ENCODE results near the gene TBC1D20. TPM values are rescaled to one million over a fixed set of nuclear protein-coding genes. Genes with fewer than 3 reads are reported as not detected.

TBC1D20 gene
- total RNA-seq, 1 experiment from 2014 or later = 24.2 TPM

DNA sequence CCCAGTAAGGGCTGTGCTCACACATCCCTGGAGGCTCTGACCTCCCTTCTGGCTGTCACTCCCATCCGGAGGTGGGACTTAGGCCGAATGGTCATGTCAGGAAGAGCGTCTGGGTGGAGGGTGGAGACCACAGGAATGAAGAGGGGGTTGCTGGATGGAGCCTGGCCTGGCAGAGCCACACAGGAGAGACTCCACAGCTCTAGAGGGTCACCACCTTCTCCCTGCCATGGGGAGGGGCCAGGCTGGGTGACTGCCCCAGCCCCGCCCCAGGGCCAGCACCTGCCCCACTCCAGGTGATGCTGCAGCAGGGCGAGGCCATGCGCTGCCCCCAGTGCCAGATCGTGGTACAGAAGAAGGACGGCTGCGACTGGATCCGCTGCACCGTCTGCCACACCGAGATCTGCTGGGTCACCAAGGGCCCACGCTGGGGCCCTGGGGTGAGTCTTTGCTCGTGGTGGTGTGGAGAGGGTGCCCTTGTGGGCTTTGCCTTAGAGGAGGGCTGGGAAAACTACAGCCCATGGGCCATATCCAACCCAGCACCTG, 33.6 kb downstream of the TBC1D20 start:
- Histone ChIP-seq H3K9ac (ENCODE audit: low read length) (no peak overlapping the region), H3K27ac (ENCODE audit: low read length) (no peak overlapping the region), H4K20me1 (ENCODE audit: low read length) (no peaks in the 10 kb centered on the region), H3K79me2 (ENCODE audit: low read length) (no peaks in the 10 kb centered on the region), H3K9me3 (ENCODE audit: low read length) (no peaks in the 10 kb centered on the region), H3K27me3 (ENCODE audit: low read length) (no peaks in the 10 kb centered on the region), H3K9me2 (replicated peaks; ENCODE audit: low read length) (no peaks in the 10 kb centered on the region), H3F3A (ENCODE audit: low read length, unreplicated experiment) (peaks cover 3% of the 10 kb centered on the region), H3K4me1 (ENCODE audit: insufficient read depth, low read length) (no peaks in the 10 kb centered on the region), H2AFZ (ENCODE audit: low read length) (no peak overlapping the region), H3K4me2 (ENCODE audit: low read length) (no peak overlapping the region), H3K36me3 (ENCODE audit: low read depth, low read length) (peaks cover 14% of the 10 kb centered on the region), H3K4me3 (ENCODE audit: low read length) (no peak overlapping the region)
- ChIA-PET CTCF (no interaction called here), POLR2A (ENCODE audit: unreplicated experiment) (no interaction called here)
- ATAC-seq (no peak), DNase-seq (no peak)
- no TSS peak for BruUV-seq (replicated peaks)
- TF ChIP-seq, protein P1, sequence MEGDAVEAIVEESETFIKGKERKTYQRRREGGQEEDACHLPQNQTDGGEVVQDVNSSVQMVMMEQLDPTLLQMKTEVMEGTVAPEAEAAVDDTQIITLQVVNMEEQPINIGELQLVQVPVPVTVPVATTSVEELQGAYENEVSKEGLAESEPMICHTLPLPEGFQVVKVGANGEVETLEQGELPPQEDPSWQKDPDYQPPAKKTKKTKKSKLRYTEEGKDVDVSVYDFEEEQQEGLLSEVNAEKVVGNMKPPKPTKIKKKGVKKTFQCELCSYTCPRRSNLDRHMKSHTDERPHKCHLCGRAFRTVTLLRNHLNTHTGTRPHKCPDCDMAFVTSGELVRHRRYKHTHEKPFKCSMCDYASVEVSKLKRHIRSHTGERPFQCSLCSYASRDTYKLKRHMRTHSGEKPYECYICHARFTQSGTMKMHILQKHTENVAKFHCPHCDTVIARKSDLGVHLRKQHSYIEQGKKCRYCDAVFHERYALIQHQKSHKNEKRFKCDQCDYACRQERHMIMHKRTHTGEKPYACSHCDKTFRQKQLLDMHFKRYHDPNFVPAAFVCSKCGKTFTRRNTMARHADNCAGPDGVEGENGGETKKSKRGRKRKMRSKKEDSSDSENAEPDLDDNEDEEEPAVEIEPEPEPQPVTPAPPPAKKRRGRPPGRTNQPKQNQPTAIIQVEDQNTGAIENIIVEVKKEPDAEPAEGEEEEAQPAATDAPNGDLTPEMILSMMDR (conservative IDR thresholded peaks at IDR 0.05; ENCODE audit: low read depth, low read length) = peak; percentile 24; the same call in 1 of the 2 replicates
- no peak for TF ChIP-seq EZH2phosphoT487 (IDR thresholded peaks at IDR 0.05; ENCODE audit: borderline replicate concordance, low read length)
- intact Hi-C loops (cut with micrococcal nuclease) = no loop called here

DNA sequence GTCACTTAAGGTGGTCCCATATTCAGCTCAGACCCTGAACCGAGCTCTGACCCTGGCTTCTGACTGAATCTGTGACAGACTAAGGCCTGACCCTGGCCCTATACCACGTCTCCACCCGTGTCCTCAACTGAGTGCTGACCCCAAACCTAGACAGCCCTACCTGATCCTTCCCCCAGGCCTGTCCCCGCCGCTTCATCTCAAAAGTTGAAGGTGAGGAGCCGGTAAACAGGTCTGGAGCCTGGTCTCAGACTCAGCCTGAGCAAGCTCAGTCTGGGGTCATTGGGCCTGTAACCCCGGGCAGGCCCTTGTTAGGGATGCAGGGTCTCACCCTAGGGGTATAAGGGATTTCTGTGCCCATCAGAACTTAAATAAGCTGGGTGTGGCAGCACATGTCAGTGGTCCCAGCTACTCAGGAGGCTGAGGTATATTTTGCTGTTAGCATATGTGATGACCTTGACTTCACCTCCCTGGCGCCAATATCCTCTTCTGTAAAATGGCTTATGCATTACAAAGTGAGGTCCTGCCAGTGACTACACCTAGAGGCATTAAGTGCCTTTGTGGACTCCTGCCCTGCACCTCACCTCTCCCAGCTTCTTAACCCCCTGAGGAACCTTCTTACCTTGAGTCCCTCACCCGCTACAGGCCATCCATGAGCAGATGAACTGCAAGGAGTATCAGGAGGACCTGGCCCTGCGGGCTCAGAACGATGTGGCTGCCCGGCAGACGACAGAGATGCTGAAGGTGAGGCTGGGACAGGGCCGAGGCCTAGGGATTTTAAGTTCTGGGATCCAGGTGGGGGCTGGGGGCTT, 34.3 kb downstream of the TBC1D20 start:
- TF ChIP-seq EZH2phosphoT487 (IDR thresholded peaks at IDR 0.05; ENCODE audit: borderline replicate concordance, low read length) (no peak), EZH2 (IDR thresholded peaks at IDR 0.05; ENCODE audit: low read length, unreplicated experiment) (no peak)
- TF ChIP-seq, protein P1 (conservative IDR thresholded peaks at IDR 0.05; ENCODE audit: low read depth, low read length) = no peak
- DNase-seq (no peak), ATAC-seq (no peak)
- ChIA-PET CTCF (no interaction called here), POLR2A (ENCODE audit: unreplicated experiment) (no interaction called here)
- Histone ChIP-seq H2AFZ (ENCODE audit: low read length) (no peak overlapping the region), H3K9ac (ENCODE audit: low read length) (no peak overlapping the region), H3K9me3 (ENCODE audit: low read length) (no peaks in the 10 kb centered on the region), H3K79me2 (ENCODE audit: low read length) (no peaks in the 10 kb centered on the region), H3F3A (ENCODE audit: low read length, unreplicated experiment) (peaks cover 3% of the 10 kb centered on the region), H4K20me1 (ENCODE audit: low read length) (no peaks in the 10 kb centered on the region), H3K4me2 (ENCODE audit: low read length) (no peak overlapping the region), H3K36me3 (ENCODE audit: low read depth, low read length) (peaks cover 15% of the 10 kb centered on the region), H3K27ac (ENCODE audit: low read length) (no peak overlapping the region), H3K4me1 (ENCODE audit: insufficient read depth, low read length) (no peaks in the 10 kb centered on the region), H3K4me3 (ENCODE audit: low read length) (no peak overlapping the region), H3K27me3 (ENCODE audit: low read length) (no peaks in the 10 kb centered on the region), H3K9me2 (replicated peaks; ENCODE audit: low read length) (no peaks in the 10 kb centered on the region)
- no TSS peak for BruUV-seq (replicated peaks)
- intact Hi-C loops (cut with micrococcal nuclease) = no loop called here

DNA sequence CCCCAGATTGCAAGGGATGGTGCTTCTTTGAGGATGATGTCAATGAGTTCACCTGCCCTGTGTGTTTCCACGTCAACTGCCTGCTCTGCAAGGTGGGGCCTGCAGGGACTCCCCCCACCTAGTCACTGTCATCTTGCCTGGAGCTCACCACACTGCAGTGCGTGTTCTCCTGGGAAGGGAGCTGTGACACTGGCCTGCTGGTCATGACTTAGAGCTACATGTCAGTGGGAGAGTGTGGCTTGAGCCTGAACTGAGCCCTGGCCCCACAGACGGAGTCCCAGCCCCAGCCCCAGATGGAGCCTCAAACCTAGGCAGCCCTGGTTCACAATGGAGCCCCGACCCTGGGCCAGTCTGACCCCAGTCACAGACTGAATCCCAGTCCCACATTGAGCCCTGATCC, 34.9 kb downstream of the TBC1D20 start:
- H3K79me2 ChIP-seq (ENCODE audit: low read length) = no peaks in the 10 kb centered on the region
- CTCF ChIA-PET = no interaction called here
- BruUV-seq (replicated peaks) = no TSS peak
- POLR2A ChIA-PET (ENCODE audit: unreplicated experiment) = no interaction called here
- H3K9ac ChIP-seq (ENCODE audit: low read length) = no peak overlapping the region
- no peaks in the 10 kb centered on the region for H4K20me1 ChIP-seq (ENCODE audit: low read length)
- H3K4me1 ChIP-seq (ENCODE audit: insufficient read depth, low read length) = no peaks in the 10 kb centered on the region
- H3K36me3 ChIP-seq (ENCODE audit: low read depth, low read length) = peaks cover 15% of the 10 kb centered on the region
- H3K27me3 ChIP-seq (ENCODE audit: low read length) = no peaks in the 10 kb centered on the region
- H3K9me2 ChIP-seq (replicated peaks; ENCODE audit: low read length) = no peaks in the 10 kb centered on the region
- ATAC-seq = no peak
- no peak for DNase-seq
- intact Hi-C loops (cut with micrococcal nuclease) = no loop called here
- no peaks in the 10 kb centered on the region for H3K9me3 ChIP-seq (ENCODE audit: low read length)
- TF ChIP-seq, protein P1 (conservative IDR thresholded peaks at IDR 0.05; ENCODE audit: low read depth, low read length) = no peak
- TF ChIP-seq EZH2phosphoT487 (IDR thresholded peaks at IDR 0.05; ENCODE audit: borderline replicate concordance, low read length) = no peak
- no peak for TF ChIP-seq EZH2 (IDR thresholded peaks at IDR 0.05; ENCODE audit: low read length, unreplicated experiment)
- no peak overlapping the region for H3K27ac ChIP-seq (ENCODE audit: low read length)
- H2AFZ ChIP-seq (ENCODE audit: low read length) = no peak overlapping the region
- peaks cover 3% of the 10 kb centered on the region for H3F3A ChIP-seq (ENCODE audit: low read length, unreplicated experiment)
- no peak overlapping the region for H3K4me3 ChIP-seq (ENCODE audit: low read length)
- no peak overlapping the region for H3K4me2 ChIP-seq (ENCODE audit: low read length)
